NCI-H187 (cell line): ENCODE results near the gene MCOLN1.
A peak's percentile ranks its signal among the peaks of the same experiment; 100 is the strongest.

Experiments used
- DNase-seq, 2 experiments: peaks; one replicate each; lab custom pipeline; 2025; lab: John Stamatoyannopoulos, UW

MCOLN1 gene

DNA sequence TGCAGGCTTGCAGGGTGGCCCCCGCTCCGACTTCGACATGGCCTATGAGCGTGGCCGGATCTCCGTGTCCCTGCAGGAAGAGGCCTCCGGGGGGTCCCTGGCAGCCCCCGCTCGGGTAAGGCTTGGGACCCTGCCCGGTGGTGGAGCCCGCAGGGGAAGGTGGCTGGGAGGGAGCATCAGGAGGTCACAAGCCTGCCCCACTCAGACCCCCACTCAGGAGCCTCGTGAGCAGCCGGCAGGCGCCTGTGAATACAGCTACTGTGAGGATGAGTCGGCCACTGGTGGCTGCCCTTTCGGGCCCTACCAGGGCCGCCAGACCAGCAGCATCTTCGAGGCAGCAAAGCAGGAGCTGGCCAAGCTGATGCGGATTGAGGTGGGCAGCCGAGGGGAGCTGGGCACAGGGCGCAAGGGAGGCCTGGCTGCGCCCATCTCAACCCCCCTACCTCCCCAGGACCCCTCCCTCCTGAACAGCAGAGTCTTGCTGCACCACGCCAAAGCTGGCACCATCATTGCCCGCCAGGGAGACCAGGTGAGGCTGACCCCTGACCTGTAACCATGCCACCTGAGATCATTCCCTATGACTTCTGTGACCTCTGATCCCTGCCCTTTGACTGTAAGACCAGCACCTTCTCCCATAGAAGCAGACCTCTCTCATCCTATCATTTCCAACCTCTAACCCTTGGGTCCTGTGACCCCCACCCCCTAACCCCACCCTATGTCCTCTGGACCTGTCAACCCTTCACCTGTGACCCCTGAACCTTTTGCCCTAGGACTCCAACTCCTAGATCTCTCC, 20.3 kb downstream of the MCOLN1 start:
- no peak for DNase-seq

DNA sequence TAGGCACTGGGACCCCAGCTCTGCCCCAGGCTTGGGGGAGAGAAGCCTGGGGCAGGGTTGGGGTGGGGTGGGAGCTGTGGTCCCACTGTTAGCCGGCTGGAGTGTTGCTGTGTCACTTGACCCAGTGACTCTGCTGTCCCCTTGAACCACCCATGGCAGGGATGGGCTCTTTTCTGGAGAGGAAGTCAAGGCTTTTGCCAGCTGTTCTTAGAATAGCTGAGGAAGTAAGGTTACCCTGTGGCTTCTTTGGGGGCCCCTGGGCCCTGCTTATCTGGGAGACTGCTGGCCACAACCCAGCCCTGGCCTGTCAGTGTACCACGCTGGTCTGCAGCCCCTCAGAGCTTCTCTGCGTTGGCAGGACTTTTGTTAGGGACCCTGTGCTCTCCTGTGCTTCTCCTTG, 22.2 kb downstream of the MCOLN1 start:
- no peak for DNase-seq

DNA sequence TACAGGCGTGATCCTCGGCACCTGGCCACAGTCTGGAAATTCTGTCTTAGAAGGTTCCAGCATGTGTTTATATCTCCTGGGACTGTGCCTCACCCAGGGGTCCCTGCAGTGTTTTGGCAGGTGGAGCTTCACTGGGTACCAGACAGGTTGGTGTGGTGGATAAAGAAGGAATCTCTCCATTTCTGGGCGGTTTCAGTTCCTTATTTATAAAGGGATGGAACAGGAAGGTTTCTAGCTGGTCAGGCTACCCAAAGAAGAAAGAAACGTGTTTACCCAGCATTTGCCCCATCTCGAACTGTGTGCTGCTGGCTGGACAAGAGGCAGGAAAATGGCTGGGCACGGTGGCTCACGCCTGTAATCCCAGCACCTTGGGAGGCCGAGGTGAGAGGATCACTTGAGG, 22.9 kb downstream of the MCOLN1 start:
- DNase-seq, result no peak

DNA sequence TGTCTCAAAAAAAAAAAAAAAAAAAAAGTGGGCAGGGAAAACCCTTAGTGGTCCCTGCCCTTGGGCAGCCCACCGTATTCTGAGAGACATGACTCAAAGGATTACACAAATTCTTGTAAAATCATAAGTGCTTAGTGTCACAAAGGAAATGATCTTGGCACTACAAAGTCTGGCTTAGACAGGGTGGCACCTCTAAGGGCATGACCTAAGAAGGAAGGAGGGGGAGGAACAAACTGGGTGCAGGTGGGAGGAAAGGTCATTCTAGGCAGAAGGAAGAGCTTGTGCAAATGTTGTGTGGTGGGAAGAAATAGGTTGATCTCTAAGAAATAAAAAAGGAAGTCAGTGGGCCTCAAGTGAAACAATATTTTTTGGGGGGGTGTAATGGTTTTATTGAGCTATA, 23.5 kb downstream of the MCOLN1 start:
- DNase-seq, result no peak

DNA sequence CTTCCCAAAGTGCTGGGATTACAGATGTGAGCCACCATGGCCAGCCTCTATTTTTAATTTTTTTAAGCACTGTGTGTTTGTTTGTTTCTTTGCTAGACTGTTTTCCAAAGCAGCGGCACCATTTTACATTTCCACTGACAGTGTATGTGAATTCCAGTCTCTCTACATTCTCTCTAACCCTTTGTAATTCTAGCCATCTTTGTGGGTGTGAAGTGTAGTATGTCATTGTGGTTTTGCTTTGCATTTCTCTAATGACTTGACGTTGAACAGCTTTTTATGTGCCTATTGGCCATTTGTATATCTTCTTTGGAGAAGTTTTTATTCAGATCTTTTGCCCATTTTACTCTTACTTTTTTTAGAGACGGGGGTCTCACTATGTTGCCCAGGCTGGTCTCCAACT, 24.7 kb downstream of the MCOLN1 start:
- DNase-seq, result no peak

DNA sequence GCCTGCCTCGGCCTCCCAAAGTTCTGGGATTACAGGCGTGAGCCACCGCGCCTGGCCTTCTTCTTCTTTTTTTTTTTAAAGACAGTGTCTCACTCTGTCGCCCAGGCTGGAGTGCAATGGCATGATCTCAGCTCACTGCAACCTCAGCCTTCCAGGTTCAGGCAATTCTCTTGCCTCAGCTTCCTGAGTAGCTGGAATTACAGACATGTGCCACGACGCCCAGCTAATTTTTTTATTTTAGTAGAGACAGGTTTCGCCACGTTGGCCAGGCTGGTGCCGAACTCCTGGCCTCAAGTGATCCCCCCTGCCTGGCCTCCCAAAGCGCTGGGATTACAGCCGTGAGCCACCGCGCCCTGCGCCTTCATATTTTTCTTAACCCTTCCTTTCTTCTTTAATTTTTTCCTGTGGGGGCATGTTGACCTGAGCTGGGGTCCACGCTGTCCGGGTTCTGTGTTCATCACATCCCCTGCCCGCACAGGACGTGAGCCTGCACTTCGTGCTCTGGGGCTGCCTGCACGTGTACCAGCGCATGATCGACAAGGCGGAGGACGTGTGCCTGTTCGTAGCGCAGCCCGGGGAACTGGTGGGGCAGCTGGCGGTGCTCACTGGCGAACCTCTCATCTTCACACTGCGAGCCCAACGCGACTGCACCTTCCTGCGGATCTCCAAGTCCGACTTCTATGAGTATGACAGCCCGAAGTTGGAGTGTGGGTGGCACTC, 27.2 kb downstream of the MCOLN1 start:
- DNase-seq, result no peak

DNA sequence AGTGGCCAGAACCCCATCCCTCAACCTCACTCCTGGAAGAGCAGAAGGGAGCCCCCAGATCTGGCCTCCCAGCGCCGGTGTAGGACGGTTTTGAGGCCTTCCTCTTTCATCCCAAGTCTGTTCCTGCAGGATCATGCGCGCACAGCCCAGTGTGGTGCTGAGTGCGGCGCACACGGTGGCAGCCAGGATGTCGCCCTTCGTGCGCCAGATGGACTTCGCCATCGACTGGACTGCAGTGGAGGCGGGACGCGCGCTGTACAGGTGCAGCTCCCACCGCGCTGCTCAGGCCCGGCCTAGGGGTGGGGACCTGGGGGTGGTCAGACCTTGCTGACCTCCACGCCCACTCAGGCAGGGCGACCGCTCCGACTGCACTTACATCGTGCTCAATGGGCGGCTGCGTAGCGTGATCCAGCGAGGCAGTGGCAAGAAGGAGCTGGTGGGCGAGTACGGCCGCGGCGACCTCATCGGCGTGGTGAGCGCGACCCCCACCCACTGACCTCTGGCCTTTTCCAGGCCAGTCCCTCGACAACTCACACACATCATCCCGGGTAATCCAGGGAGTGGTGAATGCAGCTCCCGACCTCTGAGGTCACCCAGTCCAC, 27.8 kb downstream of the MCOLN1 start:
- no peak for DNase-seq

DNA sequence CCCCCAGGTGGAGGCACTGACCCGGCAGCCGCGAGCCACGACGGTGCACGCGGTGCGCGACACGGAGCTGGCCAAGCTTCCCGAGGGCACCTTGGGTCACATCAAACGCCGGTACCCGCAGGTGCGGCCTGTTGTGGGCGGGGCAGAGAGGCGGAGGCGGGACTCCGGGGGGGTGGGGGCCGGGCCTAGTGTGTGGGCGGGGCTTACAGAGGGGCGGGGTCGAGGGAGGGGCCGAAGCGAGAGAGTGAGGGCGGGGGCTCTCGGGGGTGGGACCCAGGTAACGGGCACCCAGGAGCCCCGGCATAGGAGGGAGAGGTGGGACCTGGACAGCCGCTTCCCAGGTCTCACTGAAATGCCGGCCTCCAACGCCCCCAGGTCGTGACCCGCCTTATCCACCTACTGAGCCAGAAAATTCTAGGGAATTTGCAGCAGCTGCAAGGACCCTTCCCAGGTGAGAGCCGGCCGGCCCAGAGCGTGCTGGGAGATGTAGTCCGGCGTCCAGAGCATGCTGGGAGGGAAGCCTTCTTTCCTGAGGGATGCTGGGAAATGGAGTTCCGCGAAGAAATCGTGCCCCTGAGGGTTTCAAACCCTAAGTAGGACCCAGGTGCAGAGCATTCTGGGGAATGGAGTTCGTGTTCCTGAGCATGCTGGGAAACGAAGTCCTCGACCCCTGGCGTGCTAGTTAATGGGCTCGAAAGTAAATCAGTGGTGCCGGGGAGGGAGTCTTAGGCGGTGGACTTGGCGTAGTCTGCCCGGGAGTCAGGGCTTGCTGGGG, 28.8 kb downstream of the MCOLN1 start:
- DNase-seq, result peak; percentile 54 to 74

DNA sequence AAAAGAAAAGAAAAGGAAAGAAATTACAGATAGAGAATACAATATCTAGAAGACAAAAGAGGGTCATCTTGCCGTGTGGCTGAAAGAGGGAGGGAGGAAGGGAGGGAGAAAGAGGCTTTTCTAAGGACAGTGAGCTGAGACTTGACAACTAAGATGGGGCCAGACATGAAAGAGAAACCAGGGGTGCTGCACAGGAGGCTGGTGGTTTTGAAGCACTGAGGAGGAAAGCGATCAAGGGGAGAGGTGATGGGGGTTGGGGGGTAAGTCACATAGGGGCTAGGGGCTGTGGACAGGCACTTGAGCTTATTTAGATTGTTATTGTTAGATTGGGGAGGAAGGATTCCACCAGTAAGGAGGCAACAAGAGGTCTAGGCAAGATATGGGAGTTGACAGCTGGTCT, 30.4 kb downstream of the MCOLN1 start:
- no peak for DNase-seq

DNA sequence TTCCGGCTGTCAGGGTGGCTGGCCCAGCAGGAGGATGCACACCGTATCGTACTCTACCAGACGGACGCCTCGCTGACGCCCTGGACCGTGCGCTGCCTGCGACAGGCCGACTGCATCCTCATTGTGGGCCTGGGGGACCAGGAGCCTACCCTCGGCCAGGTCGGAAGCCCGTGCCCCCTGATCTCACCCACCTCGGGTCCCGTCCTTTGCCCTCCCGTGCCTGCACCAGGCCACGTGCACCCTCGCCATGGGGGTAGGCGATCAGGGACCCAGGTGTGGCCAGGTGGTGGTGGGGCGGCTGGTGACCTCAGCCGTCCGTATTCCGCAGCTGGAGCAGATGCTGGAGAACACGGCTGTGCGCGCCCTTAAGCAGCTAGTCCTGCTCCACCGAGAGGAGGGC, 32.1 kb downstream of the MCOLN1 start:
- DNase-seq, result no peak

DNA sequence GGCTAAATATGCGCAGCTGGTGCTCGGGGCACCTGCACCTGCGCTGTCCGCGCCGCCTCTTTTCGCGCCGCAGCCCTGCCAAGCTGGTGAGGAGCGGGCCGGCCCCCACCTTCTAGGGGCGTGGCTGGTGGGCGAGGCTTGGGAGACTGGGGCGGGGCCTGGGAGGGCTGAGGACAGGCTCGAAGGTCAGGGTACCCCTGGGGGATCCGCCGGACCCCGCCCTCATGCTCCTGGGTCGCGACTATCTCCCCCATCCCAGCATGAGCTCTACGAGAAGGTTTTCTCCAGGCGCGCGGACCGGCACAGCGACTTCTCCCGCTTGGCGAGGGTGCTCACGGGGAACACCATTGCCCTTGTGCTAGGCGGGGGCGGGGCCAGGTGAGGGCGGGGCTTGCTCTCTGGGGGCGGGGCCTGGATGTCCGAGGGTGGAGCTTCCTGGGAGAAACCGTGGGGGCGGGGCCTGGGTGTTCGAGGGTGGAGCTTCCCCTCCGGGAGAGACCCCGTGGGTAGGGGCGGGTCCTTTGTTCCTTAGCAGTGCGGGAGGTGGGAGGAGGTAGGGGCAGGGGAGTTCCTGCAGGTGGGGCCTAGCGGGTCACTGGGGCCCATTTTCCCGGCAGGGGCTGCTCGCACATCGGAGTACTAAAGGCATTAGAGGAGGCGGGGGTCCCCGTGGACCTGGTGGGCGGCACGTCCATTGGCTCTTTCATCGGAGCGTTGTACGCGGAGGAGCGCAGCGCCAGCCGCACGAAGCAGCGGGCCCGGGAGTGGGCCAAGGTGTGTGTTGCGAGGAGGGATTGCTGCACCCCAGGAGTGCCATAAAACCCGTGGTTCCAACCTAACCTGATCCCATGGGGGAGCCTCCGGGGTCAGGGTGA, 32.8 kb downstream of the MCOLN1 start:
- DNase-seq, result no peak

DNA sequence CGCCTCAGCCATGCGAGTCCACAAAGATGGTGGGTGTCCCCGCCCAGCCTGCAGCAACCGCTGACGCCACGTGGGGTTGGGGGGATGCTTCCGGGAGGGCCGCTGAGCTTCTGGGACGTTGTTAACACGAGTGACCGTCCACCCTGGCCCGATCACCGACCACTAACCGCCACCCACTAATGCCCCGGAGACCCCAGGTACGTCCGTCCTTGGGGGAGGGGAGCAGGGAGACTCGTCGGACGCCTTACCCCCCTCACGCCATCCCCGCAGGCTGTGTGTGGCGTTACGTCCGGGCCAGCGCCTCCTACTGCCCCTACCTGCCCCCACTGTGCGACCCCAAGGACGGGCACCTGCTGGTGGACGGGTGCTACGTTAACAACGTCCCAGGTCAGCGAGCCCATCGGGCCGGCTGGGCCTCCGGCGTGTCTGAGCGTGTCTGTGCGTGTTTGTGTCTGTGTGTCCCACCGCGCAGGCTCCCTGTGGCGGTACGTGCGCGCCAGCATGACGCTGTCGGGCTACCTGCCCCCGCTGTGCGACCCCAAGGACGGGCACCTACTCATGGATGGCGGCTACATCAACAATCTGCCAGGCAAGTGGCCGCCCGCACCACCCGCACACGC, 34.4 kb downstream of the MCOLN1 start:
- no peak for DNase-seq

DNA sequence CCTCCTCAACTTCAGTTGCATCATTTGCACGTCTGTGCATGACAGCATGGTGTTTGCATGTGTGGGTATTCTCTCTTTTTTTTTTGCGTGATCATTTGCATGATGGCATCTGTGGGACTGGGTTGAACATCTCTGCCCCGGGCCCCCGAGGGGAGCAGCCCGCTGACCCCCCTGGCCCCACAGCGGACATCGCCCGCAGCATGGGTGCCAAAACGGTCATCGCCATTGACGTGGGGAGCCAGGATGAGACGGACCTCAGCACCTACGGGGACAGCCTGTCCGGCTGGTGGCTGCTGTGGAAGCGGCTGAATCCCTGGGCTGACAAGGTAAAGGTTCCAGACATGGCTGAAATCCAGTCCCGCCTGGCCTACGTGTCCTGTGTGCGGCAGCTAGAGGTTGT, 36.2 kb downstream of the MCOLN1 start:
- DNase-seq, result no peak

DNA sequence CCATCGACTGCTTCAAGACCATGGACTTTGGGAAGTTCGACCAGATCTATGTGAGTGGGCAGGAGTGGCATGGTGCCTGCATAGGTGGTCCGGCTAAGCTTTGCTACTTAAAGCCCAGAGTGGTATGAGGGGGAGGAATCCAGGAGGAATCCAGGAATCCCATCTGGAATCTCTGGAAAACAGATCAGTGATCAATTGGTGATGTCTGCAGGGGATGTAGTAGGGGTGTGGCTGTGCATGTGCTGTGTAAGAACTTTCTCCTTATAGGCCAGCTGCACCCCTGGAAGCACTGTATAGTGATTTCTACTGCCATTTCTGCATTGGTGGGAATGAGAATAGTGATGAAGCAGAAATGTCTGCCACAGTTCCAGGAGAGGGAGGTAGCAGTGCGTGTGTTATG, 36.7 kb downstream of the MCOLN1 start:
- no peak for DNase-seq

DNA sequence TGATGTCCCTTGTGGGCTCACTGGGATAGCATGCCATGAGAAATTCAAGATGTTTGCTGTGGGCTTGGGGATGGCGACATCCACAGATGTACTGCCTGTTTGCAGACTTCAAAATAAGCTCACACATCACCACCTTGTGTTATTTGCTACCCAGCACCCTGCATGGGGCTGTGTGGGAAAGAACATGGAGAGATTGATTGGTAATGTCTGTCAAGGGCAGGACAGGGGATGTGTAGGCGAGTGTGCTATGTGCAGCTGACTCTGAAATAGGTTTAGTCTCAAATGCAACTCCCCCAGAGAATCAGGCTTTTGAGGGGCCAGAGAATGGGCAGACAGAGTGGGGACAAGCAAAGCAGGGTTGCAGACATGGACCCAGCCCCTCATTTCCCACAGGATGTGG, 37.8 kb downstream of the MCOLN1 start:
- DNase-seq, result no peak

DNA sequence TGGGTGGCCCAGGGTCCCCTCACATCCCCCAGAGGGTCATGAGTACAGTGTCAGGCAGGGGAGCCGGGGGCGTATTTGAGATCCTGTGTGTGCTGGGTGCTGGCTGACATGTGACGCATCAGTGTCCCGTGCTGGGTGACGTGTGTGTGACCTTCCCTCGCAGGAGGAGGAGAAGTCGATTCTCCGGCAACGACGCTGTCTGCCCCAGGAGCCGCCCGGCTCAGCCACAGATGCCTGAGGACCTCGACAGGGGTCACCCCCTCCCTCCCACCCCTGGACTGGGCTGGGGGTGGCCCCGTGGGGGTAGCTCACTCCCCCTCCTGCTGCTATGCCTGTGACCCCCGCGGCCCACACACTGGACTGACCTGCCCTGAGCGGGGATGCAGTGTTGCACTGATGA, 38.9 kb downstream of the MCOLN1 start:
- DNase-seq, result no peak

DNA sequence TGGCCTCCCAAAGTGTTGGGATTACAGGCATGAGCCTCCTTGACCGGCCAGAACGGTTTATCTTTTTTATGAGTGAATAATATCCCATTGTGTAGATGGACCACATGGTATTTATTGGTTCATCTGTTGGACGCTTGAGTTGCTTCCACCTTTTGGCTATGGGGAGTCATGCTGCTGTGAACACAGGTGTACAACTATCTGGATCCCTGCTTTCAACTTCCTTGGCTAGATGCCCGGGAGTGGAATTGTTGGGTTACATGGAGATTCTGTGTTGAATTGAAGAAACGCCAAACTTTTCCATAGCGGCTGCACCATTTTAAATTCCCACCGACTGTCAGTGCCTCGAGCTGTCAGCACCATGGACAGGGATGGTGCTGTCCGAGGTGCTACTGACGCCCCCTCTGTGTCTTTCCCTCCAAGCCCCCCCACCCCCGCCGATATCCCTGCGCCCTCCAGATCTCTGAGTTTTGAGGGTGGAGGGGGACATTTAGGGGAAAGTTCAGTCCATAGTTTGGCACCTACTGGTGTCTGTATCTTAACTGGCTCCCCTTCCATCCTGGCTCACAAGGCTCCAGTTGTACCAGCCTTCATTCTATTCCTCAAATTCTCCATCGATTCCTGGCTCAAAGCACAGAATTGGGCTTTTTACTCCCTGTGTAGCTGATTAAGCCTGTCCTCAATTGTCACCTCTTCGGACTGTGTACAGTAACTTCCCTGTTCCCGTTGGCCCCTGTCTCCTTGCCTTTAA, 40.4 kb downstream of the MCOLN1 start:
- DNase-seq, result no peak

DNA sequence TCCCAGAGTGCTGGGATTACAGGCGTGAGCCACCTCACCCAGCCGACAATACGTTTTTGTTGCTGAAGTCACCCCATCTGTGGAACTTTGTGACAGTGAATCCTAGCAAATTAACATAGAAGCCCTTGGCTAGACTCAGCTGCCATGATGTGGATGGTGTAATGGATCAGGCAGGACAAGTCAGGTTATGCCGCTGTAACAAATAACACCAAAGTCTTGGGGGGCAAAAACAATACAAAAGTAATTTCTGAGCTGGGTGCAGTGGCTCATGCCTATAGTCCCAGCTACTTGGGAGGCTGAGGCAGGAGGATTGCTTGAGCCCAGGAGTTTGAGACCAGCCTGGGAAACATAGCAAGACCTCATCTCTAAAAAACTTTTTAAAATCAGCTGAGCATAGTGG, 42.4 kb downstream of the MCOLN1 start:
- DNase-seq, result no peak

DNA sequence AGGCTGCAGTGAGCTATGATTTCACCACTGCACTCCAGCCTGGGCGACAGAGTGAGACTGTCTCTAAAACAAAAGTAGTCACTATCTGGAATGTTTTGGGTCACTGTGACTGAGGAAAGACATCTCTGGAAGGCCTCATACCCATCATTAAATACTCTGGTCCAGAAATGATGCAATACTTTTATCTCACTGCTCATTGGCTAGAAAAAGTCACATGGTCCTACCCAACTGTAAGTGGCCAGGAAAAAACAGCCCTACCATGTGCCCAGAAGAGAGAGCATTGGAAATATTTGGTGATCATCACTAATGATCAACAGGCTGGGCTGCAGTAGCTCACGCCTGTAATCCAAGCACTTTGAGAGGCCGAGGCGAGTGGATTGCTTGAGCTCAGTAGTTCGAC, 42.9 kb downstream of the MCOLN1 start:
- no peak for DNase-seq

DNA sequence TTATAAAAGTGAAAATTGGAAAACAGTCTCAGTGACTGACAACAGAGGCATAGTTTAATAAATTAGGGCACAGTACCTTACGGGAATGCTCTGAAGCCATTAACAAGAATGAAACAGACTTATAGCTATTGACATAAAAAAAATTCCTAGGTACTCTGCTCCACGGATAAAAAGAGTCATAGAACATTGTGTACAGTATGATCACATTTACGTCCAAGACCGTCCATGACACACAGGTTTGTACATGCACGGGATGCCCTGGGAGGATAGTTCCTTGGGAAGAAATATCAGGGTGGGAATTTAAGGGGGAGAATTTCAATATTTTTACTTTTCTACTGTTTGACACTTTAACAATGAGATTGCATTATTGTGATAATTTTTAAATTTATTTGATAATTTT, 48.3 kb downstream of the MCOLN1 start:
- no peak for DNase-seq
